Measurements from ENCODE around the gene DUOX2. TPM values are rescaled to one million over a fixed set of nuclear protein-coding genes. Genes with fewer than 3 reads are reported as not detected.

The DUOX2 gene
- total and polyA plus RNA-seq, 2 donors (not counting 1 experiment from before 2014, with no cell fraction given): 0.32 TPM; not detected in 1

DNA sequence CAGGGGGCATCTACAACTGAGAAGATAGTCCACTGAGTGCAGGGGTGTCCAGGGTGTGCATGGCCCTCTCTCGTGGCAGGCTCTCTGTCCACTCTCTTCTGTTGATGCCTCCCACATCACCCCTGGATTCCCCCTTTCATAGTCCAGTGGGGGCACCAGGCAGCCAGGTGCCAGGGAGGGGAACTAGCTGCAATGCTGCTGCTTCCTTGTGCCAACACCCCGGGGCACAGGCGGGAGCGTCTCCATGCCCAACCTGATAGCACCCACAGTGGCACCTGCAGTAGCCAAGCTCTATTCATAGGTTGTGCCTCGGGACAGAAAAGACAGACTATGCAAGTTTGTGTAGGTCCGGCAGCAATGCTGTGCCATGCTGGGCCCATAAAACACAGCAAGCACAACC, 11.7 kb downstream of the DUOX2 start:
- no peak overlapping the region for H3K4me3 ChIP-seq (ENCODE audit: control extremely low read depth in 1 of 5, extremely low read depth in 1 of 5, insufficient read depth in 1 of 5, low read depth in 2 of 5, low read length in 4 of 5)
- no peak for ATAC-seq (ENCODE audit: low read depth)
- H3K79me2 ChIP-seq (ENCODE audit: control insufficient read depth, insufficient read depth, low read length): no peaks in the 10 kb centered on the region
- no peaks in the 10 kb centered on the region for H3K36me3 ChIP-seq (replicated peaks in 1 of 2; ENCODE audit: control extremely low read depth in 1 of 2, control insufficient read depth in 1 of 2, extremely low read depth in 1 of 2, insufficient read depth in 2 of 2, low read length in 1 of 2)
- Mint-ChIP-seq H3K9me3 (ENCODE audit: insufficient read depth) (no peaks in the 10 kb centered on the region), H3K4me1 (no peaks in the 10 kb centered on the region), H3K4me3 (no peak overlapping the region), H3K27me3 (peaks cover 29% of the 10 kb centered on the region), H3K27ac (no peak overlapping the region)
- H2AFZ ChIP-seq (ENCODE audit: insufficient read depth, low read depth, low read length, poor library complexity, severe bottlenecking): no peak overlapping the region
- H4K20me1 ChIP-seq (ENCODE audit: control insufficient read depth, insufficient read depth, low read length, poor library complexity, severe bottlenecking): no peaks in the 10 kb centered on the region
- ChIA-PET CTCF (interaction anchor here (0.5 kb wide), 1 partner anchor 518 kb away, joined by 5 read pairs; no protein-coding TSS in a partner anchor), POLR2A (no interaction called here)
- TF ChIP-seq CTCF (IDR thresholded peaks at IDR 0.05): no peak
- TF ChIP-seq EZH2 (IDR thresholded peaks at IDR 0.05; ENCODE audit: borderline replicate concordance, insufficient read depth, low read depth, low read length, poor library complexity, severe bottlenecking): no peak
- H3K9me3 ChIP-seq (ENCODE audit: control extremely low read depth in 1 of 3, control insufficient read depth in 2 of 3, insufficient read depth in 1 of 3, low read length in 2 of 3): no peaks in the 10 kb centered on the region
- H3K4me2 ChIP-seq (replicated peaks; ENCODE audit: low read depth, low read length, poor library complexity, severe bottlenecking): no peak overlapping the region
- intact Hi-C loops (cut with micrococcal nuclease): no loop called here
- no peak for DNase-seq
- no peak overlapping the region for H3K9ac ChIP-seq (ENCODE audit: low read length)
- H3K27me3 ChIP-seq (replicated peaks in 1 of 4; ENCODE audit: control extremely low read depth in 1 of 4, control insufficient read depth in 3 of 4, insufficient read depth in 4 of 4, low read length in 3 of 4): peaks cover 0 to 2% (median 0%) of the 10 kb centered on the region in 4 experiments
- H3K27ac ChIP-seq (ENCODE audit: low read length in 2 of 2): no peak overlapping the region
- 92% methylated on average over 6 of the region's 6 CpGs for WGBS (ENCODE audit: insufficient coverage)
- no peaks in the 10 kb centered on the region for H3K4me1 ChIP-seq (ENCODE audit: control insufficient read depth in 2 of 2, insufficient read depth in 2 of 2, low read length in 2 of 2)

GRCh38 chr15:45101749-45102148, 12.2 kb downstream of the DUOX2 start:
- Histone ChIP-seq H3K9ac (ENCODE audit: low read length) (no peak overlapping the region), H3K79me2 (ENCODE audit: control insufficient read depth, insufficient read depth, low read length) (no peaks in the 10 kb centered on the region), H3K4me1 (ENCODE audit: control insufficient read depth in 2 of 2, insufficient read depth in 2 of 2, low read length in 2 of 2) (no peaks in the 10 kb centered on the region), H4K20me1 (ENCODE audit: control insufficient read depth, insufficient read depth, low read length, poor library complexity, severe bottlenecking) (no peaks in the 10 kb centered on the region), H3K4me3 (ENCODE audit: control extremely low read depth in 1 of 5, extremely low read depth in 1 of 5, insufficient read depth in 1 of 5, low read depth in 2 of 5, low read length in 4 of 5) (no peak overlapping the region), H3K36me3 (replicated peaks in 1 of 2; ENCODE audit: control extremely low read depth in 1 of 2, control insufficient read depth in 1 of 2, extremely low read depth in 1 of 2, insufficient read depth in 2 of 2, low read length in 1 of 2) (no peaks in the 10 kb centered on the region), H2AFZ (ENCODE audit: insufficient read depth, low read depth, low read length, poor library complexity, severe bottlenecking) (no peak overlapping the region), H3K4me2 (replicated peaks; ENCODE audit: low read depth, low read length, poor library complexity, severe bottlenecking) (no peak overlapping the region), H3K27me3 (replicated peaks in 1 of 4; ENCODE audit: control extremely low read depth in 1 of 4, control insufficient read depth in 3 of 4, insufficient read depth in 4 of 4, low read length in 3 of 4) (peaks cover 0 to 2% (median 0%) of the 10 kb centered on the region in 4 experiments), H3K9me3 (ENCODE audit: control extremely low read depth in 1 of 3, control insufficient read depth in 2 of 3, insufficient read depth in 1 of 3, low read length in 2 of 3) (no peaks in the 10 kb centered on the region), H3K27ac (ENCODE audit: low read length in 2 of 2) (no peak overlapping the region)
- ChIA-PET CTCF (no interaction called here), POLR2A (no interaction called here)
- H3K27ac Mint-ChIP-seq: no peak overlapping the region
- no peaks in the 10 kb centered on the region for H3K9me3 Mint-ChIP-seq (ENCODE audit: insufficient read depth)
- no peak overlapping the region for H3K4me3 Mint-ChIP-seq
- 87% methylated on average over 9 of the region's 12 CpGs for WGBS (ENCODE audit: insufficient coverage)
- DNase-seq: no peak
- intact Hi-C loops (cut with micrococcal nuclease): no loop called here
- peaks cover 26% of the 10 kb centered on the region for H3K27me3 Mint-ChIP-seq
- ATAC-seq (ENCODE audit: low read depth): no peak
- no peaks in the 10 kb centered on the region for H3K4me1 Mint-ChIP-seq
- TF ChIP-seq CTCF (IDR thresholded peaks at IDR 0.05) (no peak), EZH2 (IDR thresholded peaks at IDR 0.05; ENCODE audit: borderline replicate concordance, insufficient read depth, low read depth, low read length, poor library complexity, severe bottlenecking) (no peak)

Measured in B cell (primary cell).